ENCODE results near the gene PKD1.
"Not testable (repeated sequence)": the region's sequence is repeated elsewhere in the genome, so short reads cannot be mapped to it uniquely, and the experiment has no call there.

Gene PKD1

GRCh38 chr16:2122934-2123683 lies 12.6 kb downstream of the PKD1 start:
- not testable (repeated sequence) for DNase-seq

- DNase-seq, result no peak
Measured at GRCh38 chr16:2122429-2122828, 13.3 kb downstream of the PKD1 start.

- DNase-seq, result no peak
Measured at GRCh38 chr16:2121853-2122252, 13.8 kb downstream of the PKD1 start.

DNA sequence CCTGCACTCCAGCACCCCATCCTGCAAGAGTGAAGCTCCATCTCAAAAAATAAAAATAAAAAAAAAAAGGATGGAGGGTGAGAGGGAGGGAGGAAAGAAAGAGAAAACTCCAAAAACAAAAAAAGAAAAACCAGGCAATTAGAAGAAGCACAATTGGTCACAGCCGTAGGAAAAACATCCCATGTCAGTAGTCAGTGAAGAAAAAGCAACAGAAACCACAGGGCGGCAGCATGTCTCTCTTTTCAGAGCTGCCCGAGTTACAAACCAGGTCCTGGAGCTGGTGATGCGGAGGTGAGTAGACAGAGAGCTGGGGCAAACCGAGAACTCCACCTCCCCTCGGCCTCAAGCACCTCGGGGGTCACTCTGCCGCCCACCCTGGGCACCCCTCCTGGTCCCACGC lies 14.4 kb downstream of the PKD1 start:
- DNase-seq, result not testable (repeated sequence)

DNA sequence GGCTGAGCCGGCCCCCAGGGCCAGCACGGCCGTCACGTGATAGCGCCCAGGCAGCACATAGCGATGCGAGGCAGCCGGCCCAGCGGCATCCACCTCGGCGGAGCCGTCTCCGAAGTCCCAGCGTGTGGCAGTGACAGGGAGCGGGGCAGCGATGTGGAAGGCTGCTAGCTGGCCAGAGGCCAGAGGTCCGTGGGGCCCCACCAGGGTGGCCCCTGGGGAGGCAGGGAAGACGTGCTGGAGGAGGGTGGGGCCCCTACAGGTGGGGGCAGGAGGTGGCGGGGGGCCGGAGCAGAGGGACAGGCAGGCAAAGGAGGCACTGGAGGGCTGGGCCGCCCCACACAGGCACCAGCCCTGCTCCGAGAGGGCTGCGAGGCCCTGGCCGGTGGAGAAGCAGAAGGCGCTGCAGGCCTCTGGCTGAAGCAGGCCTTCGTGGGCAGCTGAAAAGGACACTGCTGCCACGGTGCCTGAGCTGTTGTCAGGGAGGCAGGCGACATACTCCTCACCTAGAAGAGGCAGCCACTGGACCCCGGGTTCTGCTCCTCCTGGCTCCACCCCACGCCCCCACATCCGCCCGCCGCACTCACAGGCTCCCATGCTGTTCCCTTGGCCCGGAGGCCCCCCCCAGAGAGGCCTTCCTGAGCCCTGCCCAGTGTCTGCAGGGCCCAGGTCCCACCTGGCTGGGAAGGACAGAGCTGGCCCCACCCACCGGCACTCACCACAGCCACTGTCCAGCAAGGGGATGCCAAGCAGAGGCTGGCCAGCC lies 17.6 kb downstream of the PKD1 start:
- not testable (repeated sequence) for DNase-seq

DNA sequence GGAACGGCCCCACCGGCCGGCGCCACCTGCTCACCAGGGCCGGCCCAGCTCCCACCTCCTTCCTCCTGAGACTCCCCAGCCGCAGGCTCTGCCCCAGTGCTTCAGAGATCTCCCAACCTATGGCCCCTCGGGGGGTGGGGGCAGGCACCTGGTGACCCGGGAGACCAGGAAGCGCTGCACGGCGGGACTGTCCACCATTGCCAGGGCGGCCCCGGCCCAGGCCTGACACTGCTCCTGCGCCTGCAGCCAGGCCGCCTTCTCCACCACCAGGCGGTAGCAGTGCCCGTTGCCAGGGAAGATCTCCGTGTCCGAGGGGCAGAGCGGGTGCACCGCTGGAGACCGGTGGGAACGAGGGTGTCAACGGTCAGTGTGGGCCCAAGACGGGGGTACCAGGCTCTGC lies 18.4 kb downstream of the PKD1 start:
- DNase-seq, result not testable (repeated sequence)

- DNase-seq, result not testable (repeated sequence)
Measured at GRCh38 chr16:2116428-2116827, 19.3 kb downstream of the PKD1 start.

DNA sequence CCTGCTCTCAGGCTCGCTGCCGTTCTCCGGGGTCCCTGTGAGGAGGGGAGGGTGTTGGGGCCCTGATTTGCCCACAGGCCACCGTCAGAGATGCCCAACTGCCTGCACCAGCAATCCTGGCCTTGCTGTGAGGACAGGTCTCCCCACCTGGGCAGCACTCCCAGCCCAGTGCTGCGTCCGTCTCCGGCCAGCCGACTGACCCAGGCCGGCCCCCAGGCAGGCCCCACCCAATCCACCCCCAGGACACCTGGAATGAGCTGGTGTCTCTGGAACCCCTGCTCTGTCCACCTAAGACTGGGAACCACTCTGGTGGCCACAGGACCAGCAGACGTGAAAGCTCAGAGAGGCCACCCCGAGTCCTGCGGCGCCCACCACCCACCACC lies 20.1 kb downstream of the PKD1 start:
- DNase-seq, result no peak

- not testable (repeated sequence) for DNase-seq
Measured at GRCh38 chr16:2114885-2115590, 20.7 kb downstream of the PKD1 start.

DNA sequence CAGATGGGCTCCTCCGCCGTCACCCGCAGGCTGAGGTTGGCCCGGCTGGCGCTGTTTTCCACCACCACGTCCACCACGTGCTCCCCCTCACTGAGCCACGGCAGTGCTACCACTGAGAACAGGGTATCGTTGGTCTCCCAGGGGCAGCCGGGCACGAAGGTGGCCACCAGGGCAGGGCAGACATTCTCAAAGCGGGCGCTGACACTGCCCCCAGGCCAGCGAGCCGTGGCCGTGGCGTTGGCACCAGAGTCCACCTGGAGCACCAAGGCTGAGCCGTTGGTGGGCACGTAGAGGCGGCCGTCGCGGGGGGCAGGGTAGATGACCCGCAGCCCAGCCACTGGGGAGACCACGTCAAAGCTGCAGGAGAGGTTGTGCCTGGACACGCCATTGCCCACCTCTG lies 21.5 kb downstream of the PKD1 start:
- not testable (repeated sequence) for DNase-seq

GRCh38 chr16:2112539-2113106 lies 23.1 kb downstream of the PKD1 start:
- DNase-seq, result not testable (repeated sequence)

DNA sequence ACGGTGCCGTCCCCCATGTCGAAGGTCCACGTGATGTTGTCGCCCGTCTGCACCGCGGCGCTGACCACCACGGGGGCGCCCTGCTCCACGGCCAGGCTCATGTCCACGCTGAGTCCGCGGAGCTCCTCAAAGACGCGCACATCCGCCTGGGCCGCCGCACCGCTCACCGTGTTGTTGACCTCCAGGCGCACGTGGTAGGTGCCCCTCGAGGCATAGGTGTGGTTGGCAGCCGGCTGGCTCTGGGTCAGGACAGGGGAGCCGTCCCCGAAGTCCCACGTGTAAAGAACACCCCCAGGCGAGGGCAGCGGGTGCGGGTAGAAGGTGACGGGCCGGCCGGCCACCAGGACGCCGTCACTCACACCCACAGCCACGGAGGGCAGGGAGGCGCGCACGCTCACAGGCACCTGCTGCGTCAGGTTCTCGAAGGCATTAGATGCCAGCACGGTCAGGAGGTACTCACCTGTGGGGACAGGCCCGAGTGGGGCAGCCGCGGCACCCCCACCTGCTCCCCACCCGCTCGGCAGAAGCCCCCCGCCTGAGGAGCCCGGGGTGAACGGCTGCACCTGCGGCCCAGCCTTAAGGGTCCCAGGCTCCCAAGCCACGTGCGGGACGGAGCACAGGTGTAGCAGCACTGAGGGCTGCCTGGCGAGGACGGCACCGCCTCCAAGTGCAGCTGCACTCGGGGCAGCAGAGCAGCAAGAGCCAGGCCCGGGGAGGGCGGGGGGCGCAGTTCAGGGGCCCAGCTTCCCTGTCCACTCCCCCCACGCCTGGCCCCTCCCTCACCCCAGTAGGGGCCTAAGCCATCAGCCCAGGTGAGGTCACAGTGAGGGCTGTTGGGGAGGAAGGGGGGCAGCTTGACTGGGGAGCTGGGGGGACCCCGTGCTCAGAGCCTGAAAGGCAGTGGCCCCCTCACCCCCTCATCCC lies 24.0 kb downstream of the PKD1 start:
- not testable (repeated sequence) for DNase-seq

DNA sequence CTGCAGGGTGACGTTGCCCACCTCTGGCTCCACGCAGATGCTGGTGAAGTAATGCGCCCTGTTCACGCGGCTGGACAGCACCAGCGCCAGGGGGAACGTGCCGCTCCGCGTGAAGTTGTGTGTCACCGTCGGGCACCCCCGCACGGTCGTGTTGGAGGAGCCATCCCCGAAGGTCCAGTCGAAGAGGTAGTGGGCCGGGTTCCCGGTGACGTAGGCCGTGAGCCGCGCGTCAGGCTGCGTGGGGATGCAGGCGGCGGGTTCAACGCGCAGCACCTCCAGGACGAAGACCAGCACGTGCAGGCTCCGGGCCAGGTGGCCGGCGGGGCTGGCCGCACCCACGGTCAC lies 24.7 kb downstream of the PKD1 start:
- DNase-seq, result not testable (repeated sequence)

- not testable (repeated sequence) for DNase-seq
Measured at GRCh38 chr16:2110332-2111008, 25.2 kb downstream of the PKD1 start.

DNA sequence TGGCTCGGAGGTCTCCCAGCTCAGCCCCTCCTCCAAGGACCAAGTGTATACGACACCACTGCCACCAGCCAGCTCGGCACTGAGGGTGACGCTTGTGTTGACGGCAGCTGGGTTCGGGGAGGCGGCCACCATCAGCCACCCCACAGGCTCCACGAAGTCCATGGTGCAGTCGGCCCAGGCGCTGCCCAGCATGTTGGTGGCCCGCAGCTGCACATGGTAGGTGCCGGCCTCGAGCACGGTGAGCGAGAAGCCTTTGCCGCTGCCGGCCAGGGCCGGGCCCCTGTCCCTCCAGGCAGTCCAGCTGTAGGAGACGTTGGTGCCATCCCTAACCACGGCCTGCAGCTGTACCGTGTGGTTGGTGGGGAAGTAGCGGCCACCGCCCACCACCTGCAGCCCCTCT lies 25.8 kb downstream of the PKD1 start:
- DNase-seq, result not testable (repeated sequence)

- DNase-seq, result not testable (repeated sequence)
Measured at GRCh38 chr16:2109271-2109580, 26.5 kb downstream of the PKD1 start.

GRCh38 chr16:2108446-2109270 lies 27.0 kb downstream of the PKD1 start:
- DNase-seq, result not testable (repeated sequence)

- not testable (repeated sequence) for DNase-seq
Measured at GRCh38 chr16:2107791-2108125, 27.9 kb downstream of the PKD1 start.

DNA sequence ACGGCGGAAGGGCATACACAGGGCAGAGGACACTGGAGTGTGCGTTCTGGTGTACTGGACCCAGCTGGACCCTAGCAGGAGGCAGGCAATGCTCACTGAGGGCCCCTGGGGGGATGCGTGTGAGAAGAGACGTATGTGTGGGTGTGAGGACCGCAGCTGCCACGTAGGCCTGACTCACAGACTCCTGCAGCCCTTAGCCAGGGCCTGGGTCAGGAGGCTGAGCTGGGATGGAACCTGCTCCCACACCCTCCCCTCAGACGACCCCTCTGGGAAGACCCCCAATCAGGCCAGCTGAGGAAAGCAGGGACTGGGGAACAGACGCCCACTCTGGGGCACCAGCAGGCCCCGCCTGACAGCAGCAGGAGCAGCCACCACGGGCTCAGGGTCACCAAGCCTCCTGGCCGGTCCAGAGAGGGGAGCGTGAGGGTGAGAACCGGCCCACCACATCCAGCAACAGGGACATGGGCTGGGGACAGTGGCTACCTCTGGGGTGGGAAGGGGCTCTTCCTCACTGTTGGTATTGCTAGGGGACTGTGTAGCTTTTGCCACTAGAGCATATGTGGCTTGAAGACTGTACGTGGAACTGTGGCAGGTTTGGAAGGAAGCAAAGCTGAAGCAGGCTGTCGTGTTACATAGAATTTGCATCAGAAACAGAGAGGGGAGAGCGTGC lies 28.4 kb downstream of the PKD1 start:
- DNase-seq, result not testable (repeated sequence)

DNA sequence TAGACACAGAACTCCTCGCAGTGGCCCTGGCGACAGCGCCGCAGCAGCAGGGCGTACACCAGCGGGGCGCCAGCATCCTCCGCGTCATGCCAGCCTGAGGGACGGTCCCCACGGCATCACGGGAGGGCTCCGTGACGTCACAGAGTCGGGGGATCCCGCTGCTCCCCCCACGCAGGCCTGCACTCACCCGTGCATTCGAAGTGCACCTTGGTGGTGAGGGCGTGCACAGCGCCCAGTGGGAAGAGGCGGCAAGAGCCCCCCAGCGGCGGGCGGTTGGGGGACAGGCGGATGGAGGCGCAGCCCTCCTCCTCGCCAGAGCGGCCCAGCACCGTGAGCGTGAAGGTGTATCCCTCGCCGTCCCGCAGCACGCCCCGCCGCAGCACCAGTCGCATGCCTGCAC lies 29.5 kb downstream of the PKD1 start:
- DNase-seq, result not testable (repeated sequence)
